WTC11 (cell line): ENCODE measurements around the gene PCSK2.

ENCODE experiments used
- FOXJ3 ChIP-seq: sonication (generic); formaldehyde crosslinking; IDR thresholded peaks from 2 replicates; pipeline ENCODE4 v1.9.0; 2021; ENCODE audit warnings: missing genetic modification reagents, mild to moderate bottlenecking, borderline replicate concordance
- TF ChIP-seq, protein P1 (sequence below): fragments of 200-600 bp; IDR thresholded peaks from 2 replicates; pipeline ENCODE4 v1.8.0; 2022; ENCODE audit warnings: antibody characterized with exemption

DNA sequence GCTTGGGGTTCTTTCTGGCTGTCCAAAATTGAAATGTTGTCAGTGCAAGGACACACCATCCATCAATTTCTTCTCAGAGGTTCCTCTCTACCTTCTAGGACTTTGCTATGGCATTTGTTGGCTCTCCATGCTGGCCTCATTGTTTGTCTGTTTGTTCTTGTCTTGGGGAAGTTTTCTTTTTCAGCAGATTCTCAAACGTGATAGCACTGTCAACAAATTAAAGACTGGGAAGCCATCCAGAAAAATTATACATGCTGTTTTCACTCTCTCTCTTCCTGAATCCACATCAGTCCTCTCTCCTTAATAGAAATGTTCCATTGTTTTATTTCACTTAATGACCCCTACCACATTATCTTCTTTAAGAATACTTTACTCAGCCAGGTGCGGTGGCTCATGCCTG, 130.4 kb downstream of the PCSK2 start:
- TF ChIP-seq FOXJ3 (CRISPR knock-in tag), result no peak
- TF ChIP-seq, protein P1, sequence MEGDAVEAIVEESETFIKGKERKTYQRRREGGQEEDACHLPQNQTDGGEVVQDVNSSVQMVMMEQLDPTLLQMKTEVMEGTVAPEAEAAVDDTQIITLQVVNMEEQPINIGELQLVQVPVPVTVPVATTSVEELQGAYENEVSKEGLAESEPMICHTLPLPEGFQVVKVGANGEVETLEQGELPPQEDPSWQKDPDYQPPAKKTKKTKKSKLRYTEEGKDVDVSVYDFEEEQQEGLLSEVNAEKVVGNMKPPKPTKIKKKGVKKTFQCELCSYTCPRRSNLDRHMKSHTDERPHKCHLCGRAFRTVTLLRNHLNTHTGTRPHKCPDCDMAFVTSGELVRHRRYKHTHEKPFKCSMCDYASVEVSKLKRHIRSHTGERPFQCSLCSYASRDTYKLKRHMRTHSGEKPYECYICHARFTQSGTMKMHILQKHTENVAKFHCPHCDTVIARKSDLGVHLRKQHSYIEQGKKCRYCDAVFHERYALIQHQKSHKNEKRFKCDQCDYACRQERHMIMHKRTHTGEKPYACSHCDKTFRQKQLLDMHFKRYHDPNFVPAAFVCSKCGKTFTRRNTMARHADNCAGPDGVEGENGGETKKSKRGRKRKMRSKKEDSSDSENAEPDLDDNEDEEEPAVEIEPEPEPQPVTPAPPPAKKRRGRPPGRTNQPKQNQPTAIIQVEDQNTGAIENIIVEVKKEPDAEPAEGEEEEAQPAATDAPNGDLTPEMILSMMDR, result no peak
